NCI-H748 (cell line): ENCODE data around the gene BCAS3.
A peak's percentile ranks its signal among the peaks of the same experiment; 100 is the strongest.
"Not testable (repeated sequence)": the region's sequence is repeated elsewhere in the genome, so short reads cannot be mapped to it uniquely, and the experiment has no call there.

Experiments
- DNase-seq: peaks from one replicate; lab custom pipeline; 2025; ENCODE audit not compliant: unreplicated experiment; lab: John Stamatoyannopoulos, UW

BCAS3 gene

DNA sequence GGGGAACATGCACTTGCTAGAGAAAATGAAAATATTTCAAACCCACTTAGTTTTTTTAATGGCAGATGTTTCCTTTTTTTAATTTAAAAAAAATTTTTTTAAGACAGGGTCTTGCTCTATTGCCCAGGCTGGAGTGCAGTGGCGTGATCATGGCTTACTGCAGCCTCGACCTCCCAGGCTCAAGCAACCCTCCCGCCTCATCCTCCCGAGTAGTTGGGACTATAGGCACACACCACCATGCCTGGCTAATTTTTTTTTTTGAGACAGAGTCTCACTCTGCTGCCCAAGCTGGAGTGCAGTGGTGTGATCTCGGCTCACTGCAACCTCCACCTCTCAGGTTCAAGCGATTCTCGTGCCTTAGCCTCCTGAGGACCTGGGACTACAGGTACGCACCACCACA is 469.2 kb downstream of the BCAS3 start:
- not testable (repeated sequence) for DNase-seq

GRCh38 chr17:61149106-61149825 is 471.6 kb downstream of the BCAS3 start:
- DNase-seq, result no peak

GRCh38 chr17:61149862-61150362 is 472.3 kb downstream of the BCAS3 start:
- DNase-seq, result peak; percentile 83

DNA sequence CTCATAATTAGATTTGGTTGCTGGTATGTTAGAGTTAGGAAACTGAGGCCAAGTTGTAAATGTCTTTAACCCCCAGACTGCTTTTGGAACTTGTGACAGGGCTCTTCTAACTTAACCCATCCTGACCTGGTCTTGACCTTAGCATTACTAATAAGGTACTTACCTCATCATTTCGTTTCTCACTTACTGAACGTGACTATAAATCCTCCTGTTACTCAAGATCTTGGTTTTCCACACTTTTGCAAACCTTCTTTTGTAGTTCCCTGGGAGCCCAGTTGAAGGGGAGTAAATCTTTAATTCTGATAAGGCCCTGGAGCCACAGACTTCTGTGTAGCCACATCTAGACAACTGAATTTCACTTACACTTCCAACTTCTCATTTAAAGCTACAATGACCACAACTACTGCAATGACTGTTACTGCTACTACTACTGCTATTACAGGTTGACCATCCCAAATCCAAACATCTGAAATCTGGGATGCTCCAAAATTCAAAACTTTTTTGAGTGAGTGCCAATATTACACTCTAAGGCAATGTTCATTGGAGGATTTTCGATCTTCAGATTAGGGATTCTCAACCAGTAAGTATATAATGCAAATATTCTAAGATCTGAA is 473.1 kb downstream of the BCAS3 start:
- no peak for DNase-seq

DNA sequence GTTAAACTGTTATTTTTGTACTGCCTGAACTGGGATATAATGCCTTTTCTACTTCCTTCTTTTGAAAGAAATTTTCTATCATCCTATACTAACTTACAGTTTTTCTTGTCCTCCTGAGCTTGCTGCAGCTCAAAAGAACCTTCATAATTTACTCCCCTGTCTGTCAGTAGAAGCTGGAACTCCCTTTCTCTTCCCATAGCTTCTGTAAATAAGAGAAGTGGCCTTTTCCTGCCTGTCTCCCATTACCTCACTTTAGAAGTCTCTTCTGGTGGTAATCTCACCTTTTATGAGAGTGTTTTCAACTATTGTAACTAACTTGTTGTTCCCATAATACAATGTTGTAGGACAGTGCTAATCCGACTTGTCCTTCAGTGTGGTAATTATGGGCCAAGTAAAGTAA is 475.2 kb downstream of the BCAS3 start:
- DNase-seq, result peak; percentile 24

DNA sequence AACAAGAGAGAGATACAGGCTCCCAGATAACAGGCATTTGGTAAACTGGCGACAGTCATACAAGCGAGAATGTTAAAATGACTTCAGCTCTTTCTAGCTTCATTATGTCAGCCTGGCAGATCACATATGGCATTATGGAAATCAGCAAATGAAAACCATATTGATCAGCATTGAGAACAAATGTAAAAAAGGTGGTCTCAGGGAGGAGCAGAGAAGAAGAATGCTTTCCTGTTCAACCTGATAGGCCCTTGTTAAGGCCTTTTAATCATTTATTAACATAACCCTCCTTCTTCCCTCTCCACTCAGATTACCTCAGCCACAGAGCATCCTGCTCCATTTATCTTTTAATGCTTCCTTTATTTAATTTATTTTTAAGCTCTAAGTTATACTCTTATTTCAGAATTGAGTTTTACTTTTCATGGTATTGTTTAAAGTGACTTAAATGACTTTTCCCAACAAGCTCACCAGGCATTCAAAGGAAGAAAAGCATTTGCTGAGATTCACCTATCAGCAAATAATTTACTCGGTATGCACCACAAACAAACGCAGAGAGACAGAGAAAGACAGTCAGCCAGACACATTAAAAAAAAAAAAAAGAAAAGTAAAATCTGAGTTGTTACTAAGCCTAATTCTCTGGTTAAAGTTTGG is 478.1 kb downstream of the BCAS3 start:
- no peak for DNase-seq

- peak; percentile 62 for DNase-seq
Observed at GRCh38 chr17:61157246-61157886, 479.7 kb downstream of the BCAS3 start.

- DNase-seq, result no peak
Observed at GRCh38 chr17:61158376-61158775, 480.7 kb downstream of the BCAS3 start.

DNA sequence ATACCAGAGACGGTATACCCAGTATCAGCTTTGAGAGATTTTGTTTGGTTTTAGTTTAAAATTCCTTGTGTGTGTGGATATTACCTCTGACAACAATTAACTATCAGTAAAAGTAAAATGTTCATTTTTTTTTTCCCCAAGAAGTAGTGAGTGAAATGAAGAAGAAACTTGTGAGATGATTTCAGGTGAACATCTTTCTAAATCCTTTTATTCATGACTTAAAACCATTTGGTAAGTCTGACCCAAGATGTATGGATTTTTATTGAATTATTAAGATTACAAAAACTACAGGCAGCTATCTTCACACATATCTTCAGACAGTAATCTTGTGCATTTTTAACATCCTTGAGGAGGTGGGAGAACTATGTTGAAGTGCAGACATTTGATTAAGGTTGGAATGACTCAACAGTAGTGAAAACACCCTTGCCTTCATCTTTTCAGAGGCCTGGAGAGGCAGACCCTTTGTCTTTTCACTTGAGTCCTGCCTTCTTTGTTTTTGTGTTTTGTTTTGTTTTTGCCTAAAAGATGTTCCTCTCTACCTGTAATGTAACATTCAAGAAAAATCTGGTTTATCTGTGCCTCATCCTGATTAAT is 481.7 kb downstream of the BCAS3 start:
- no peak for DNase-seq

- no peak for DNase-seq
Observed at GRCh38 chr17:61160204-61160603, 482.6 kb downstream of the BCAS3 start.

DNA sequence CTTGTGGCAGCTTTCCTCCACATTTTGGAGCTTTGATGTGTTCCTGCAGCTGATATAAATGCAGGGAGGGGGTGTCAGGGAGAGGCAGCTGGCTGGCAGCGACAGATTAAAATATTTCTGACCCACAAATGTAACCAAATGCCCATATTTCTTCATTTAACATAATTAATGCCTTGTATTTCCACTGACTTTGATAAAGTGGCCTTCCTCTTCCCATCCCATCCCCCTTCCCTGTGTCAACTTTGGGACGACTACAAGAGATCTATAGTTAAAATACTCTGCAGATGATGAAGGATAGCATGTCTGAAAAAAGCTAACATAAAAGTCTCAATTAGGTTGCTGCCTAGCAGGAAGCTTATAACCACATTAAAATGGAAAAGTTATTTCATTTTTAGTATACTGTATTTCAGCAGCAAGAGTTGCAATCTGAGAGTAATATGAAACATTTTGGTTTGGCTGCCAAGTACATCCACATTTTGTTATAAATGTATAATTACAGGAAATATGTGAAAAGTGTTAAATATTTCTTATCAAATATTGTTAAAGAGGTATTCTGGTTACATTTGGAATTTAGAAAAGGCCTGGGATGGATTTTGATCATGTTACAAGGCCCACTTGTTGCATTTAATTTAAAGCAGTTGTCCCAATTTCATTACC is 483.3 kb downstream of the BCAS3 start:
- DNase-seq, result no peak

DNA sequence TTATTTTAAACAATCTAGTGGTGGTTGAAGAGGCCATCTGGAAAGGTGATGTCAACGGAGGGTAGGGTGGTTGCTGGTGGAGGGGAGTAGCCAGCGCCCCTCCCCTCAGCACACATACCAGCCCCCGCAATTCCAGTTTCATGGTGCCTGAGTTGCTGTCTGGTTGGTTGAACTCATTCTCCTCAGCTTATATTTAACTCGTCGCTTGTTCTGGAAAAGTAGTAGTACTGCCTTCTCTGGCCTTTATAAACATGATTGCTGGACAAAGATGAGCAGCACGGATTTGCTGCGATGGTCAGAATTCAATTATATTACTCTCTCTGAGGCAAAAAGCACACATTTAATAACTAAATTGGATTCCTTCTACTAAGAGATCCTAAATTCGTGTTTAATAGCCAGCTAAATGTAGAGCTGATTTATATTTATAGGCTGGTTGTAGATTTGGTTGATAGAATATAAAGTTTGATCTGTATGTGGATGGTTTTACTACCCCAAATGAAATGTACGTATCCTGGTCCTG is 484.0 kb downstream of the BCAS3 start:
- no peak for DNase-seq

GRCh38 chr17:61164517-61164916 is 486.9 kb downstream of the BCAS3 start:
- no peak for DNase-seq

DNA sequence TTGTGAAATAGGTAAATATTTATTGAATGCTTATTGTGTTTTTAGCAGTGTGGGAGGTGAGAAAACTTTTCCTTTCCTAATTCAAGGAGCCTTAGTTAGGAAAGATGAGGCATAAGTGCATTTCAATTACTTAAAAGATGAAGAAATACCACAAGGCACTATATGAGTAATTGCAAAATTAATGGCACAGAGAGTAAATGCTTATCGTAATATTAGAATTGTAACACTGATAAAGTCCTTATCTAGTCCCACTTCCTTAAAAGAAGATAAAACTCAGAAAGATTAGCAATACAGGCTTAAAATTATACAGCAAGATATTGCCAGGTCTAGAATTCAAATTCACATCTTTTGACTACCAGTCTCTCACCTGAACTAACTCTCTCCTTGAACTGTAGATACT is 489.4 kb downstream of the BCAS3 start:
- DNase-seq, result no peak

DNA sequence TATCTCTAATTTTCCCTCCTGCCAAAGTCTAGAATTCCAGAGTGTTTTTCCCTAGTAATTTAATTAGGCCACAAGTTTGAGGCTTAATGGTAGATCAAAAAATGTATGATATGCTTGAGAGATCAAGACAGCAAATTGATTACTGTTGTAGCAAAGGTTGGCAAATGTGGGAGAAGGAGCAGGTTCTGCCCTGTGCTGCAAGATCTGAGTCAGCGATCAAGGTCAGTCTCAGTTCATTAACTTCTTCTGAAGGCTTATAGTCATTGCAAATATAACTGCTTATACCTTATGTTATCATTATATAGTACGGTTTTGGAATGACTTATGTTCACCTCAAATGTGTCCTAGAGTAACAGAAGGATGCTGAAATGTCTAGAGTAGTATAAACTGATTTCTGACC is 490.9 kb downstream of the BCAS3 start:
- no peak for DNase-seq

- no peak for DNase-seq
Observed at GRCh38 chr17:61174310-61174709, 496.7 kb downstream of the BCAS3 start.

GRCh38 chr17:61175298-61176142 is 497.9 kb downstream of the BCAS3 start:
- DNase-seq, result no peak

GRCh38 chr17:61177351-61177750 is 499.7 kb downstream of the BCAS3 start:
- no peak for DNase-seq

- DNase-seq, result no peak
Observed at GRCh38 chr17:61178284-61178683, 500.6 kb downstream of the BCAS3 start.

- DNase-seq, result no peak
Observed at GRCh38 chr17:61179380-61179806, 501.7 kb downstream of the BCAS3 start.
